Measurements from ENCODE around the gene OSBP. TPM values are rescaled to one million over a fixed set of nuclear protein-coding genes. Genes with fewer than 3 reads are reported as not detected.
A peak's percentile ranks its signal among the peaks of the same experiment; 100 is the strongest.

Gene OSBP
- total and polyA plus RNA-seq, 8 donors, result 10.8 to 67.9 (median 27.2) TPM

GRCh38 chr11:59558270-59558643, 57.3 kb downstream of the OSBP start:
- no peaks in the 10 kb centered on the region for H3K36me3 ChIP-seq
- H3K27ac ChIP-seq, result peak overlapping the region in 2 of 5 donors; percentile 0 to 78
- WGBS, 5 donors, result 60 to 76% (median 67%) methylated on average over 7 of the region's 7 CpGs
- intact Hi-C loops (cut with DNase I; ENCODE audit: low total_unique reads), result no loop called here
- peaks cover 8 to 40% (median 29%) of the 10 kb centered on the region in 4 donors for H3K4me1 ChIP-seq
- no peak for DNase-seq
- H3K9me3 ChIP-seq, result no peaks in the 10 kb centered on the region
- no peak overlapping the region for H3K4me3 ChIP-seq
- TF ChIP-seq EP300 (IDR thresholded peaks at IDR 0.05) (no peak), POLR2AphosphoS5 (IDR thresholded peaks at IDR 0.05) (no peak), POLR2A (IDR thresholded peaks at IDR 0.05) (no peak), CTCF (IDR thresholded peaks at IDR 0.05) (no peak)
- no peaks in the 10 kb centered on the region for H3K27me3 ChIP-seq

- Histone ChIP-seq H3K4me3 (no peak overlapping the region), H3K27me3 (no peaks in the 10 kb centered on the region), H3K36me3 (no peaks in the 10 kb centered on the region), H3K4me1 (peaks cover 8 to 40% (median 29%) of the 10 kb centered on the region in 4 donors), H3K9me3 (no peaks in the 10 kb centered on the region), H3K27ac (peak overlapping the region in 3 of 5 donors; percentile 52 to 78 (median 61))
- intact Hi-C loops (cut with DNase I; ENCODE audit: low total_unique reads), result no loop called here
- no peak for DNase-seq
- no peak for TF ChIP-seq POLR2A (IDR thresholded peaks at IDR 0.05)
- TF ChIP-seq POLR2AphosphoS5 (IDR thresholded peaks at IDR 0.05), result no peak
- 20 to 34% (median 26%) methylated on average over 13 of the region's 13 CpGs for WGBS, 5 donors
Observed at GRCh38 chr11:59556917-59557348, 58.6 kb downstream of the OSBP start.

- H3K27ac ChIP-seq, result peak overlapping the region in 4 of 5 donors; percentile 49 to 78 (median 56)
- H3K36me3 ChIP-seq, result no peaks in the 10 kb centered on the region
Observed at GRCh38 chr11:59556115-59556916, 59.3 kb downstream of the OSBP start.

GRCh38 chr11:59555601-59556114, 59.9 kb downstream of the OSBP start:
- H3K27me3 ChIP-seq, result no peaks in the 10 kb centered on the region
- peak overlapping the region; percentile 31 to 38 (median 33) for H3K4me3 ChIP-seq
- H3K36me3 ChIP-seq, result no peaks in the 10 kb centered on the region
- TF ChIP-seq CTCF (IDR thresholded peaks at IDR 0.05) (no peak), POLR2AphosphoS5 (IDR thresholded peaks at IDR 0.05) (no peak), EP300 (IDR thresholded peaks at IDR 0.05) (no peak), POLR2A (IDR thresholded peaks at IDR 0.05) (no peak)
- peaks cover 3 to 41% (median 23%) of the 10 kb centered on the region in 4 donors for H3K4me1 ChIP-seq
- no peak for DNase-seq
- intact Hi-C loops (cut with DNase I; ENCODE audit: low total_unique reads), result no loop called here
- peak overlapping the region in 4 of 5 donors; percentile 49 to 78 (median 56) for H3K27ac ChIP-seq
- H3K9me3 ChIP-seq, result no peaks in the 10 kb centered on the region
- 39 to 48% (median 44%) methylated on average over 17 of the region's 17 CpGs for WGBS, 5 donors

More at GRCh38 chr11:59556115-59556916, 59.3 kb downstream of the OSBP start:
- intact Hi-C loops (cut with DNase I; ENCODE audit: low total_unique reads), result no loop called here
- Histone ChIP-seq H3K4me1 (peaks cover 6 to 40% (median 25%) of the 10 kb centered on the region in 4 donors), H3K4me3 (peak overlapping the region; percentile 31 to 38 (median 33)), H3K27me3 (no peaks in the 10 kb centered on the region), H3K9me3 (no peaks in the 10 kb centered on the region)
- TF ChIP-seq POLR2A (IDR thresholded peaks at IDR 0.05) (no peak), EP300 (IDR thresholded peaks at IDR 0.05) (no peak), CTCF (IDR thresholded peaks at IDR 0.05) (no peak), POLR2AphosphoS5 (IDR thresholded peaks at IDR 0.05) (no peak)
- WGBS, 5 donors, result 15 to 21% (median 18%) methylated on average over 30 of the region's 30 CpGs
- peak in 1 of 2 donors; percentile 83 for DNase-seq

All from stomach (tissue), 9 donors.